HTERT RPE-1 (cell line): ENCODE results near the gene LUZP1.

Source experiments
- in situ Hi-C: fragments of 300-500 bp; cut with MboI; formaldehyde crosslinking; loops from 4 replicates; pipeline ENCODE4 v1.14.3; 2020; ENCODE audit warnings: low sequenced_read_pairs

LUZP1 gene

DNA sequence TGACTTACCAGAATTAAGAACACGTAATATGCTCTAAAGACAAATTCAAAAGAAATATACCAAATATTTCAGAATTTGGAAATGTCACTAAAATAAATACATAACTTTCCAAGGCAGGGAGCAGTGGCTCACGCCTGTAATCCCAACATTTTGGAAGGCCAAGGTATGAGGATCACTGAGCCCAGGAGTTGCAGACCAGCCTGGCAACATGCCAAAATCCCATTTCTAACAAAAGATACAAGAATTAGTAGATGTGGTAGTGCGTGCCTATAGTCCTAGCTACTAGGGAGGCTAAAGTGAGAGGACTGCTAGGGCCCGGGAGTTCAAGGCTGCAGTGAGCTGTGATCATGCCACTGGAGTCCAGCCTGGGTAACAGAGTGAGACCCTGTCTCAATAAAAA is 11.7 kb downstream of the LUZP1 start:
- in situ Hi-C loops = no loop called here

DNA sequence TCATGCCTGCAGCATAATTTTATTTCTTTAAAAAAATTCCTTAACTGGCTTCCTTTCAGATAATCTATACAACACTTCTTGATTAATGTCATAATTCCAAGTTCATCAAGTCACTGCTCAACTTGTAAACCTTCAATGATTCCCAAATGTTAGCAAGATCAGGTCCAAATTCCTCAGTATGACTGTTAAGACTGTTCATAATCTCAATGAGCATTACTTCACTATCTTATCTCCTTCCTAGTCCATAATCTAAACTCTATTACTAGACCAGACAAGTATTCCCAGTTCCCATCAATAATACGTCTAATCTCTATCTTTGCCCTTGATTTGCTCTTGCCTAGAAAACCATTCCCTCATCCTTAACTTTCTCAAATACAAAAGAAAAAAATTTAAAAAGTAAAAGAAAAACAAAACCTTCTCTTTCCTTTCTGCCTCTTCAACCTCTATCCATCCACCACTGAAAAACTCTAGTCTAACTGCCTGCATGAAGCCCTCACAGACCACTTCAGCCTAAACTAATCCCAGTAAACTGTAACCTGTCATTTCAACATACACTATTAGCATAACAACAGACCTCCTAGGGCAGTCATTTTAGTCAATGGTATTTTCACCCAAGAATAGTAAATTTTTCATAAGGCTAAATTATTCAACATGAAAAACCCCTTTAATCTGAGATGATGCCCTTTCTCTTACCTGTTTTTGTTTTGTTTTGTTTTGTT is 15.5 kb downstream of the LUZP1 start:
- in situ Hi-C loops = no loop called here

DNA sequence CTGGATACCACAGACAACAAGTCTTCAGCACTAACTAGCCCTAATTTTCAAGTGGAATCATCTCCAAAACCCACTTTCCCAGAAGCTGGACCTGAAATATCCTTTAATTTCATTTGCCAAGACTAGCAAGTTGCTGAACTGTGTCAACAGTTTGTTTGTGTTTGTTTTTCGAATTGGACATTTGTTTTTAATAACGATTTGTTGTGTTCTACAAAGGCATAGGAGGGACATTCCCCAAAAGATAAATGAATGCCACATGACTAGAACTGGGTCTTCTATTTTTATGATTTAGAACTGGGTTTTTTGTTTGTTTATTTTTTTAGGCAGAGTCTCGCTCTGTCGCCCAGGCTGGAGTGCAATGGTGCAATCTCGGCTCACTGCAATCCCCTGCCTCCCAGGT is 17.9 kb downstream of the LUZP1 start:
- in situ Hi-C loops = no loop called here

DNA sequence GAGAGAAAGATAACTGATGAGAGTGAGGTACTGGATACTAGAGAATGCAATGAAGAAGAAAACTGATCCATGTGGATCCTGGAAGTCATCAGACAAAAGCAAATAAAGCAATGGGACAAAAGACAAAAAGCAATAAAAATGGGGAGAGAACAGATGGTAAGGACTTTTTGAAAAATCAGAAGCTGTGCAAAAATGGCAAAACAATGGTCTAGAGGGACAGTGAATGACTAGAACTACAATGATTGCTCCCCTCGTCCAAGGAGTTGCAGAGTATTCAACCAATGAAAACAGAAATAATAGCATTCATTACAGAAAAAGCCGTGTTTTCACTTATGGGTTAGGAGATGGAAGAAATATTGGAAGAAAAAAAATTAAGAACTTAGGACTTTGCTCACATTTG is 18.5 kb downstream of the LUZP1 start:
- in situ Hi-C loops = no loop called here

DNA sequence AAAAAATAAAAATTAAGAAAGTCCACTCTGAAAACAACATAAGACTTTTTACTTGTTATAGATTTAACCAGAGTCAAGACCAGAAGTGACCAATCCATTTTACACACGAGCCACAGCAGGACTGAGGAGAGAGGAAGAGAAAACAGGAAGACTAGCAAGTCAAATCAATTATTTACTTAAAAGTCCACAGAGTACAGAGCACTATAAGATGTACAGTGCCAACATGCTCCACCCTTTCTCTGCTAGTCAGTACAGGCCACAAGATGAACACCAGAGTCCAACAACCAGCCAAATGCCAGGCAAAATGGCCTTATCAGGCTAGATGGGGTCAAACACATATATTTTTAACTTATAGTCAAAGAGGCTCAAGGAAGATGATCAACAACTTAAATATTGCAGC is 19.5 kb downstream of the LUZP1 start:
- in situ Hi-C loops = no loop called here

DNA sequence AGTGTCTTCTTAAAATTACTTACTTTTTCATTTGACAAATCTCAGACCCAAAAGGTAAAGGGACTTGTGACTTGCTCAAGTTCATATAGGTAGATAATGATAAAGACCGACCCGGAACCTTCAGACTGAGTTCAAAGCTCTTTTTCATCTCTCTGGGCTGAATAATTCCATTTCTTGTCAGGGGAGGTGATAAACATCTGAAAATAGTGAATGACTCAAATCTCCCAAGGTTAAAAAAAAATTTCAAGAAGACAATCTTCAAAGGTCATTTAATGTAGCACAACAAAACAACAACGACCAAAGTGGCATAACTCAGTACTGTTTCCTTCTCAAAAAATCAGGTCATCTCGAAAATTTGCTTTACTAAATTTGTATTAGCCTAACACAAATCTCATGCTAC is 20.6 kb downstream of the LUZP1 start:
- in situ Hi-C loops = no loop called here

DNA sequence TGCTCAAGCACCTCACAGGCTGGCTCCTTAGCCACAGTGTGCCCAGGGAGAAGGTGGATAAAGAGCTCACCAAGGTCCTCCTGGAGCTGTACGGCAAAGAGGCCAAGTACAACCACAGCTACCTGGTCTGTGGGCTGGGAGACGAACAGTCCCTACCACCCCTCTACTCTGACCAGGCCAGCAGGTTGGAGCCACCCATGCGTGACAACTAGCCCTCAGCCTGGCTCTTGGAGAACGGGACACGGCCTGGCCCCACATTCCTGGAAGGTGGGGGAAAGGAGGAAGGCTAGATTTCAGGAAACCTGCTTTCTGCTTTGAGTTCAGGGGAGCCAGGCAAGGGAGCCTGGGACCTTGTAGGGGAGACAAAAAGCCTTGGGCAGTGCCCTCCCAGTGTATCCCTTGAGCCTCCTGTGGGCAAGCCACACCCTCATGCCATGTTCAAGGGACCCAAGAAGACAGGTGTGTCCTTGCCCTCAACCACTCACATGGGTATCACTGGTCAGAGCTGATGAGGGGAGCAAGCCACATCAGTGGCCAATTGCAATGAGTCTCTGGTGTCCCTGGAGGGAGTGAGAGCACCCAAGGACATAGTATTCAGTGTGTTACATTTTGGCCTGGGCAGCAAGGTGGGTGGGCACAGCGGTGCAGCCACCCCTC is 27.6 kb downstream of the LUZP1 start:
- in situ Hi-C loops = no loop called here

DNA sequence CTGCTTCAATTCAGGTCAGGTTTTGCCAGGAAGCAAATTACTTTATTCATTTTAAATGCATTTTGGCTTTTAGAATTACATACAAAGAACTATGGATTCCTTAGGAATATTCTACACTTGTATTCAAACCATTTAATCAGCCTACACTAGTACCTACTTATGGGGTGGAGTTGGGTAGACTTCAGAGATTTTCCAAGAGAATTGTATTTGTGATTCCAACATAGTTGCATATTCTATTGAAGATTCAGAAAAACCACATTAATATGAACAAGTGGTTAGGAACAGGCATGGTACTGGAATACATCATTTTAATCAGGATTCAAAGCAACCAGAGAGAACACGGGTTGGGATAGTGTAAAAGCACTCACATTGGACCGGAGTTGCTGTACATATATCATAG is 33.4 kb downstream of the LUZP1 start:
- in situ Hi-C loops = no loop called here

DNA sequence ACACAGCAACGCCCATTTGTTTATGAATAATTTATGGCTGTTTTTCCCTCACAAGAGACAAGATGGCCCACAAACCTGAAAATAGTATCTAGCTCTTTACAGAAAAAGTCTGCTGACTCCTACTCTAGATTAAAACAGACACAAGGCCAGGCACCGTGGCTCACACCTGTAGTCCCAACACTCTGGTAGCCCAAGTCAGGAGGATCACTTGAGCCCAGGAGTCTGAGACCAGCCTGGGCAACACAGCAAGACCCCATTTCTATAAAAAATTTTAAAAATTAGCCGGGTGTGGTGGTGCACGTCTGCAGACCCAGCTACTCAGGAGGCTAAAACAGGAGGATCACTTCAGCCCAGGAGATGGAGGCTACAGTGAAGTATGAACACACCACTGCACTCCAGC is 34.6 kb downstream of the LUZP1 start:
- in situ Hi-C loops = no loop called here

DNA sequence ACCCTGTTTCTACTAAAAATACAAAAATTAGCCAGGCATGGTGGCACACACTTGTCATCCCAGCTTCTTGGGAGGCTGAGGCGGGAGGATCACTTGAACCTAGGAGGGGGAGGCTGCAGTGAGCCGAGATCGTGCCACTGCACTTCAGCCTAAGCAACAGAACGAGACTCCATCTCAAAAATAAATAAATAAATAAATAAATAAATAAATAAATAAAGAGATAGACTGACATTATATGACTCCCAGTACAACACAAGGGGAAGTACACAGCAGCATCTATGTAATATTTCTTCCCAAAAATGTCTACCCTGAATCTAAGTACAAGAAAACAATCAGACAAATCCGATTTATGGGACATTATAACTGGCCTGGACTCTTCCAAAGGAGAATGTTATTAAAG is 35.1 kb downstream of the LUZP1 start:
- in situ Hi-C loops = no loop called here

DNA sequence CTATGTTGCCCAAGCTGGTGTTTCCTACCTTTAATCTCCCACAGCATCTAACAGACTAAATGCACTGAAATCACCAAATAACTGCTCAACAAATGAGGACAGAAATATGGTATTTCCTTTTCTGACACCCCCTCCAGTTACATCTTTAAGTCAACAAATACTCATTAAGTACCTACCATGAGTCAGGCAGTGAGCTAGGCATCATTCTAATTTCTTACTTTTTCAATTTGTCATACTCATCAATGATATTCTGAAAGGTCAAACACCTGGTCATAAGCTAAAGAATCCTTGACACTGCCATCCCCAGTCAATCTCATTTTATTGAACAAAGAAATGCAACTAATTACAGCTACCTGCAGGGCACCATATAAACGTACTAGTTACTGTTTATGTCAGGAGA is 36.6 kb downstream of the LUZP1 start:
- in situ Hi-C loops = no loop called here

DNA sequence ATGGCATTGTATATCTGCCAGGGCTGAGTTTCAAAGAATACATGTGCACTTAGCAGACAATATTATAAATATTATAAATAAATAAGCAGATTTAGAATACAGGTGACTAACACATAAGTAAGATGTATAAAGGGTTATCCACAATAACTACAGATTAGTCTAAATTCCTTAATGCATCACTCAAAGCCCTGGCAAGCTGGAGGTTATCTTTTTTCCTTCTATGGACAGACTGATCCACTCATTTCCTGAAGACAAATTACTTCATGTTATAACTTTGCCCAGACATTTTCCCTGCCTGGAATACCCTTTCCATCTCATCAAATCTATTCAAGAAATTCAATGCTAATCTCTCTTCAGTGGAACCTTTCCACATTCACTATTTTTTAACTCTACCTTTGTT is 38.8 kb downstream of the LUZP1 start:
- in situ Hi-C loops = no loop called here

DNA sequence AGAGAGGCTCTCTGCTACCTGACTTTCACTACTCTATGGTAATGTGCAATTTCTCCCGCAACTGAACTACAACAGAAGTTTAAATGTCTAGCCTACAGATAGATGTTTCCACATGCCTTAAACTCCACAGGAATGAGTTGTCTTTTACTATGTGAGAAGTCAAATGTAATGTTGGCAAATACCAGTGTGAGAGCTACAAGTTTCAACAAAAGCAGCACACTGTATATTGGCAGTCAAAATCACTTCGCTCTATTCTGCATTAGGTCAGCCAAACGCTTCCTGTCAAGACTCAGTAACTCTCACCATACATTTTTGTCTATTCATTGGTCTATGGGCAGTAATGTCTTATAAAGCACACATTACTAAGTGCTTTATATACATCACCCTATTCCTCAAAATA is 41.9 kb downstream of the LUZP1 start:
- in situ Hi-C loops = no loop called here

DNA sequence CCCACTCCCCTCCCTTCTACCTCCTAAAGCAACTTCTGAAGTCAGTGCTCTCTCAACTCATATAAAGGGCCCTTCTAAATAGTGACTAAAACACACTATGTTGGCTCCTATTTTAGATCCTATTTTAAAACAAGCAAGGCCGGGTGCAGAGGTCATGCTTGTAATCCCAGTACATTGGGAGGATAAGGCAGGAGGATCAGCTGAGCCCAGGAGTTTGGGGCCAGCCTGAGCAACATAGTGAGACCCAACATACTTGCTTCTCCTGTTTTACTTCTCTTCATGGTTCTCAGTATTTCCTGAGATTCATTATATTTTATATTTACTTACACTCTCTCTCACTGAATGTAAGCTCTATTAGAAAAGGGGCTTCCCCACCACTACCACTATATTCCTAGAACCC is 42.5 kb downstream of the LUZP1 start:
- in situ Hi-C loops = no loop called here

DNA sequence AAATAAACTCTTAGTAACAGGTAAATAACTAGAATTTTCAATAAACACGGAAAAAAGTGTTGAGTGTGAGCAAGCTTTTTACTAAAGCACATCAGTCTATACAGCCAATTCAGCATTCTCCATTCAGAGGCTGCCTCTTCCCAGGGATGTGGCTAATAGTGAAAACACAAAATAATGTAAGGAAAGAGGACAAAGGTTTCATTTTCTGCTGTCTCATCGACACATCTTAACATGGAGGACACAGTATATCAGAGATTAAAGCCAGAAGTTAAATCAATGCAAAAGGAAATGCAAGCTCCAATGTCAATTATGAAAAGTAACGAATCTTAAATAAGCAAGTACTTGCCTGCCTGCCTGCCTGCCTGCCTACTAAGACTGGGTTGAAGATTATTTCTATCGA is 43.2 kb downstream of the LUZP1 start:
- in situ Hi-C loops = no loop called here

DNA sequence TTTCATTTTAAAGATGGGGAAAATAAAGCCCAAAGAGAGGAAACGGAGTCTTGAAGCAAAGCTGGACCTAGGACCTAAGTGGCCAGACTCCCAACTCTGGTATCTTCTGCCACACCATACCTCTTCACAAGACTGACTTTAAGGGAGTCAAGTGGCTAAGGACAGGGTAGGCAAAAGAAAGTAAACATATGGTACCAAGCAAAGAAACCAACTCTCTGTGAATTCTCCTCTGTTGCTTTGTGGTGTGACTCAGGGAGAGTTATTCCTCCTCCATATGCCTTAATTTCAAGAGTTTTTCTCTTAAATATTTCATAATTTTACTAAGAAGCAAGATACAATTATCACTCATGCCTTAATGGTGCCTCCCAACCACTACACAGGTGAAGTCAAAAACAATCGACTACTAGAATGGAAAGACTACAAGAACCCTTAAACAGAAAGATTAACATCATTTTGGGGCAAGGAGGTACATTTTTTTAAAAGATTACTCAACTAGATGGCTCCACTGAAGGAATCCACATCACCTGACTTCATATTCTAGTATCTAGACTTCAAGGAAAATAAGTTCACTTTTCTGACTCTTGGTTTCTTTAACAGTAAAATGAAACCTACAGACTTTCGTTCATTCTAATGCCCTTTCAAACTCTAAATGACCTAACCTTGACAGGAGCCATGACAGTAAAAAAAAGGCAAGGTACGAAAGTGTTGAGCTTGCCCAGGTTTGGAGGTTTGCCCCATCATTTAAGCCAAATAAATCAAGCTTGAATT is 44.2 kb downstream of the LUZP1 start:
- in situ Hi-C loops = no loop called here

DNA sequence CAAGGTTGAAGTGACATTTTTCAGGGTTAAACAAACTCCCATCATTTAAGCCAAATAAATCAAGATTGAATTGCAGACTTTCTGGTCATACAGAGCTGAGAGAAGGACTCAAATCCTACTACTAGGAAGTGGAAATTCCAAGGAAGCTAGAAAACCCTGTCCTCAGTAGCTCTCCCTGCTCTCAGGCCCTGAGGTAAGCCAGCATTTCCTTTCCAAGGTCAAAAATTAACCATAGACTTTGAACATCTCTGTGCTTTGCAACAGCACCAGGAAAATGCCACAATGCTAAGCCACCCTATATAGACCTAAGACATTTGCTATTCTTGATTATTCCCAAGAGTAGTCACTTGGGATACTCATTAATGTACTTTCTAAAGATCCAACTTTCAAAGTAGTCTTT is 45.1 kb downstream of the LUZP1 start:
- in situ Hi-C loops = no loop called here

DNA sequence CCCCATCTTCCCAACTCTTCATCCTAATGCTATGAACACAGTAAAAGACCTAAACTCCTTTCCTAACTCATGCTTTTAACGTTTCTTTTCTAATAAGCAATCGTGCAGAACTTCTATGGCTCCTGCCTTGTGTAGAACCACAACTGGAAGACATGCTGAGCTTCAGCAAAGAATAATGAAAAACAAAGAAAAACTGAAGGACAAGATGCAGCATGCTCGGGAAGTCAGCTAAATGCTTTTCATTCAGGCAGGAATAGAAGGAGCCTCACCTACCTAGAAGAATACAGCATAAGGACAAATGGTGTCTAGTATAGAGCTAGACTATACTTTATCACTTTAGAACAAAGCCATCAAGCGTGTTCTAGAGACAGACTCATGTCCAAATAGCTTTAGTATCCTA is 45.9 kb downstream of the LUZP1 start:
- in situ Hi-C loops = no loop called here

DNA sequence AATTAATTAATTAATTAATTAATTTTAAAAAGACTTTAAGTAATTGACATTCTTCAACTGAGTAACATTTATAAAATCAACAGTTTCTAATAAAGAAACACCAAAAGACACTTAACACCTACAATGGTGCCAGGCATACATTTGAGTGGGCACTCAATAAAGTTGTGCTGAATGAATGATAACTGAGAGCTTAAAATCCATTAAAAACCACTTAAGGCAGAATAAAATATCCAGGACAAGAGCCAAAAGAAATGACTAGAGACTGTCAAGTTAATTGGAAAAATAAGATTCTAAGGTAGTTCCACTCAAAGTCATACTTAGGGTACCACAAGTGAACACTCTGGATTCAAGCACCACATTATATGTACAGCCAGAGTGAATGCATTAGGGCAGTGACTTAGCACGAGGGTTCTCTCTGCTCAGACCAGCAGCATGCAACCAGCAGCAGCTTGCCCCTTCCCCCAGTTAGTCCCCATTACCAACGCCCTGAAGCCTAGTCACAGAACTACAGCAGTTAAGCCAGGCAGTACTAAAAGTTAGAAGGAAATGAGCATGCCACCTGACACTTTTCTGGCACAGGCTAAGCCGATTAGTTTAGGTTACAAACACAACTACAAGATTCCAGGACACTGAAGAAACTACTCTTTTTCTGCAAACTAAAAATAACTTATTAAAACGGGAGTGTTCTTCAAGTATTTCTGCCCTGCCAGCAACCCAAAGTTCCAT is 46.5 kb downstream of the LUZP1 start:
- in situ Hi-C loops = no loop called here

DNA sequence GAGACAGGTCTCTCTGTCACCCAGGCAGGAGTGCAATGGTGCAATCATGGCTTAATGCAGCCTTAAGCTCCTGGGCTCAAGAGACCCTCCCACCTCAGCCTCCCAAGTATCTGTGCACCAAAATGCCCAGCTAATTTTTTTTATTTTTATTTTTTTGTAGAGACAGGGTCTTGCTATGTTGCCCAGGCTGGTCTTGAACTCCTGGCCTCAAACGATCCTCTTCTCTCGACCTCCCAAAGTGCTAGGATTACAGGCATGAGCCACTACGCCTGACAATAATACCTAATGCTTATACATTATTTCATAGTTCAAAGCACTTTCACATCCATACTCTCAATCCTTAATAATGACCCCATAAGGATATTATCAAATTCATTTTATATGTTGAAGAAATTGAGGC is 48.3 kb downstream of the LUZP1 start:
- in situ Hi-C loops = no loop called here

DNA sequence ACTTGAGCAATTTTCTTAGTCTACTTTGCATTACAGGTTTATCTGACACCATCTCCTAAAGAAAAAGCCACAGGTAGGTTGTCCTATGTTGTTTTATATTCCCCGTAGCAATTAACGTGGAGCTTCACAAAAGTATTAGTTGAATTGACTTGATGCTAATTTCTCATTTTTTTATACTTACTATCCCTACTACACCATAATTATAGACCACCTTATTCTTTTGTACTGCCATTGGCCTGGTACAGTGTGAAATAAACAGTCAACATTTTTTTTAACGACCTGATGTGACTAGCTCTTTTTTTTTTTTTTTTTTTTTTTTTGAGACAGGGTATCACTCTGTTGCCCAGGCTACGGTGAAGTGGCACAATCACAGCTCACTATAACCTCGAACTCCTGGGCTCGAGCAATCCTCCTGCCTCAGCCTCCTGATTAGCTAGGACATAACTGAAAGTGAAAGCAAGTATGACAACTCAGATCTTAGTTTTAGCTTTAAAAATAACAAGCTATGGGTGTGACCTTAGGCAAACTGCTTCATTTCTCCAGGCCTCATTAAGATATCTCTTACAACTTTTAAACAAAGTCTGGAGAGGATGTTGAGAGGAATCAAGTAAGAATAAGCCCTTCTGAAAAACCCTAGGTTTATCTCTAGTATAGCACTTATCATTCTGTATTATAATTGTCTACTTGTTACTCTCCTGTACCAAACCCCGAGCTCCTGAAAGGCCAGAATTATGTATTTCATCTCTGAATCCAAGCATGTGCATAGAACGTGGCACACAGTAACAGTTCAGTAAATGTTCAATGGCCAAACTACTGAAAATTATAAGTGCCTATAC is 49.5 kb downstream of the LUZP1 start:
- in situ Hi-C loops = no loop called here
